H9 (cell line): ENCODE data around the gene SMIM21. TPM values are rescaled to one million over a fixed set of nuclear protein-coding genes. Genes with fewer than 3 reads are reported as not detected.

Experiments used
- DNase-seq: peaks from one replicate; pipeline ENCODE4 v3.0.0-alpha.2; 2017
- H2AFZ ChIP-seq: one replicate; pipeline ENCODE4 v1.6.1; 2013; ENCODE audit warnings: mild to moderate bottlenecking, low read length, control low read depth, moderate library complexity
- H2AK5ac ChIP-seq: 2 replicates; pipeline ENCODE4 v1.6.1; 2013; ENCODE audit warnings: low read length, control low read depth, mixed read lengths; ENCODE audit not compliant: insufficient read length
- H2BK120ac ChIP-seq: one replicate; pipeline ENCODE4 v1.6.1; 2013; ENCODE audit warnings: low read depth, mild to moderate bottlenecking, low read length, control low read depth, inconsistent platforms; ENCODE audit not compliant: poor library complexity, severe bottlenecking
- H2BK12ac ChIP-seq: 2 replicates; pipeline ENCODE4 v1.6.1; 2013; ENCODE audit warnings: low read length, control low read depth, mixed read lengths, low read depth; ENCODE audit not compliant: insufficient read length
- H2BK15ac ChIP-seq: 2 replicates; pipeline ENCODE4 v1.6.1; 2013; ENCODE audit warnings: low read depth, low read length, control low read depth
- H2BK20ac ChIP-seq: one replicate; pipeline ENCODE4 v1.6.1; 2013; ENCODE audit warnings: low read depth, mild to moderate bottlenecking, low read length, control low read depth, inconsistent platforms; ENCODE audit not compliant: poor library complexity, severe bottlenecking
- H2BK5ac ChIP-seq: 2 replicates; pipeline ENCODE4 v1.6.1; 2013; ENCODE audit warnings: low read length, control low read depth, mixed read lengths; ENCODE audit not compliant: insufficient read length
- H3K14ac ChIP-seq: 2 replicates; pipeline ENCODE4 v1.6.1; 2013; ENCODE audit warnings: low read length, control low read depth; ENCODE audit not compliant: insufficient read depth
- H3K18ac ChIP-seq: 2 replicates; pipeline ENCODE4 v1.6.1; 2013; ENCODE audit warnings: low read depth, mild to moderate bottlenecking, mixed read lengths, low read length, control low read depth; ENCODE audit not compliant: insufficient read length
- H3K23ac ChIP-seq: 2 replicates; pipeline ENCODE4 v1.6.1; 2013; ENCODE audit warnings: low read length, control low read depth, mixed read lengths, low read depth; ENCODE audit not compliant: insufficient read length
- H3K23me2 ChIP-seq: 2 replicates; pipeline ENCODE4 v1.6.1; 2013; ENCODE audit warnings: low read depth, mild to moderate bottlenecking, mixed read lengths, low read length, control low read depth; ENCODE audit not compliant: insufficient read length, poor library complexity, severe bottlenecking
- H3K27ac ChIP-seq: 2 replicates; pipeline ENCODE4 v1.5.1; 2013; ENCODE audit warnings: low read length, control low read depth, mixed read lengths, low read depth; ENCODE audit not compliant: insufficient read length
- H3K27me3 ChIP-seq: 2 replicates; pipeline ENCODE4 v1.6.1; 2013; ENCODE audit warnings: low read length, control low read depth, inconsistent platforms; ENCODE audit not compliant: insufficient read depth
- H3K4ac ChIP-seq: 2 replicates; pipeline ENCODE4 v1.6.1; 2013; ENCODE audit warnings: low read depth, mild to moderate bottlenecking, control low read depth, inconsistent platforms, low read length, moderate library complexity
- H3K4me1 ChIP-seq: 2 replicates; pipeline ENCODE4 v1.6.1; 2013; ENCODE audit warnings: low read length, control low read depth, inconsistent platforms; ENCODE audit not compliant: insufficient read depth
- H3K4me2 ChIP-seq: 2 replicates; pipeline ENCODE4 v1.6.1; 2013; ENCODE audit warnings: low read length, control low read depth, mixed read lengths; ENCODE audit not compliant: insufficient read length, insufficient read depth
- H3K56ac ChIP-seq: 2 replicates; pipeline ENCODE4 v1.6.1; 2013; ENCODE audit warnings: low read depth, mild to moderate bottlenecking, mixed read lengths, low read length, control low read depth; ENCODE audit not compliant: insufficient read length
- H3K79me1 ChIP-seq: 2 replicates; pipeline ENCODE4 v1.6.1; 2013; ENCODE audit warnings: low read depth, mild to moderate bottlenecking, moderate library complexity, low read length, control low read depth, inconsistent platforms; ENCODE audit not compliant: insufficient read depth, poor library complexity, severe bottlenecking
- H3K79me2 ChIP-seq: 2 replicates; pipeline ENCODE4 v1.6.1; 2013; ENCODE audit warnings: low read length, control low read depth, inconsistent platforms; ENCODE audit not compliant: insufficient read depth
- H3K9ac ChIP-seq: 2 replicates; pipeline ENCODE4 v1.6.1; 2013; ENCODE audit warnings: low read length, control low read depth, mixed read lengths; ENCODE audit not compliant: insufficient read length; ENCODE audit errors: extremely low read depth
- H3K9me3 ChIP-seq: one replicate; pipeline ENCODE4 v1.6.1; 2013; ENCODE audit warnings: low read depth, low read length, inconsistent platforms; ENCODE audit not compliant: control insufficient read depth
- H3T11ph ChIP-seq: one replicate; pipeline ENCODE4 v1.6.1; 2013; ENCODE audit warnings: mild to moderate bottlenecking, low read length, control low read depth, inconsistent platforms
- H4K20me1 ChIP-seq: one replicate; pipeline ENCODE4 v1.6.1; 2013; ENCODE audit not compliant: control insufficient read depth, insufficient read length, insufficient read depth
- H4K5ac ChIP-seq: 2 replicates; pipeline ENCODE4 v1.6.1; 2013; ENCODE audit warnings: low read depth, mild to moderate bottlenecking, mixed read lengths, low read length, control low read depth; ENCODE audit not compliant: insufficient read length
- H4K8ac ChIP-seq: replicated peaks from 2 replicates; pipeline ENCODE4 v1.6.1; 2013; ENCODE audit warnings: low read length, control low read depth, mixed read lengths, low read depth; ENCODE audit not compliant: insufficient read length
- H4K91ac ChIP-seq: 2 replicates; pipeline ENCODE4 v1.6.1; 2013; ENCODE audit warnings: low read depth, mild to moderate bottlenecking, moderate library complexity, mixed read lengths, low read length, control low read depth; ENCODE audit not compliant: insufficient read length
- H3K27ac Mint-ChIP-seq, 3 experiments: 2 replicates in 2 of 3; 3 replicates in 1 of 3; pipeline ENCODE4 v1.8.0; 2020 to 2021; ENCODE audit warnings: mixed read lengths in 3 of 3, mild to moderate bottlenecking in 1 of 3, moderate library complexity in 1 of 3
- H3K27me3 Mint-ChIP-seq: 2 replicates; pipeline ENCODE4 v1.8.0; 2021; ENCODE audit warnings: low read depth, mild to moderate bottlenecking, moderate library complexity, mixed read lengths
- H3K36me3 Mint-ChIP-seq, 3 experiments: 2 replicates in 2 of 3; 3 replicates in 1 of 3; pipeline ENCODE4 v1.8.0; 2020 to 2021; ENCODE audit warnings: low read depth in 3 of 3, mixed read lengths in 3 of 3; ENCODE audit not compliant: insufficient read depth in 1 of 3
- H3K4me1 Mint-ChIP-seq, 2 experiments: 2 replicates each; pipeline ENCODE4 v1.8.0; 2020; ENCODE audit warnings: mixed read lengths in 2 of 2
- H3K4me3 Mint-ChIP-seq, 2 experiments: 2 replicates in 1 of 2; 3 replicates in 1 of 2; pipeline ENCODE4 v1.8.0; 2020 to 2021; ENCODE audit warnings: mild to moderate bottlenecking in 2 of 2, mixed read lengths in 2 of 2, moderate library complexity in 1 of 2
- H3K9me3 Mint-ChIP-seq, 2 experiments: 2 replicates in 1 of 2; 3 replicates in 1 of 2; pipeline ENCODE4 v1.8.0; 2020; ENCODE audit warnings: mild to moderate bottlenecking in 2 of 2, mixed read lengths in 2 of 2, moderate library complexity in 1 of 2
- WGBS: extraction: QIAGEN DNeasy Blood & Tissue Kit; methylation state at CpG from one replicate; pipeline ENCODE4 v1.1.7; 2013; ENCODE audit warnings: missing lambda C conversion rate, low lambda C conversion rate, mixed read lengths; ENCODE audit not compliant: insufficient read length; ENCODE audit errors: extremely low coverage; 5-methylcytosine and 5-hydroxymethylcytosine counted together
- total RNA-seq: library from RNA; stranded (reverse); gene quantifications from 2 replicates; pipeline ENCODE4 v1.2.1, GENCODE V29; 2021
- TF ChIP-seq, protein P1 (sequence below): fragments of 200-600 bp; sonication (generic); conservative IDR thresholded peaks from 3 replicates; pipeline ENCODE4 v1.8.0; 2021; ENCODE audit warnings: antibody characterized with exemption, mild to moderate bottlenecking

The SMIM21 gene
- total RNA-seq, 1 experiment from 2014 or later, result not detected

DNA sequence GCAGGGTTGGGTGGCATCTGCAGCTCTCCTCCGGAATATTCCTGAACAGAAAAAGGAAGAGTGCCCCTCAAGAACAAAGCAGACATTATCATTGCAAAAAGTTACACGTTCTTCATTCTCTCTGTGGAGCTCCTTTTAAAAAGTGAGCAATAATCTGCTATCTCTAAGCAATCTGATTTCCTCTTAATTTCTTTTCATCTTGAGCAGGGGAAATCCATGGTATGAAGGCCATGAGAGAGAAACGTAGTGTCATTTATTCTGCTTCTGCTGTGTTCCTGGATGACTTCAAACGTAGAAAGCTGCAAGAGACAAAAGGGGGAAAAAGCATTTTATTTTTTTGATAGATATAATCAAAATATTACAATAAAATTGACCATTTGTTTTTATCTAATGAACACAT is 16.9 kb downstream of the SMIM21 start:
- no peak overlapping the region for H3K9ac ChIP-seq
- no peak overlapping the region for H2BK20ac ChIP-seq
- H3K27ac ChIP-seq, result no peak overlapping the region
- H4K8ac ChIP-seq, result no peak overlapping the region
- no peaks in the 10 kb centered on the region; a peak in 1 of 7 replicates for H3K36me3 Mint-ChIP-seq
- TF ChIP-seq, protein P1, sequence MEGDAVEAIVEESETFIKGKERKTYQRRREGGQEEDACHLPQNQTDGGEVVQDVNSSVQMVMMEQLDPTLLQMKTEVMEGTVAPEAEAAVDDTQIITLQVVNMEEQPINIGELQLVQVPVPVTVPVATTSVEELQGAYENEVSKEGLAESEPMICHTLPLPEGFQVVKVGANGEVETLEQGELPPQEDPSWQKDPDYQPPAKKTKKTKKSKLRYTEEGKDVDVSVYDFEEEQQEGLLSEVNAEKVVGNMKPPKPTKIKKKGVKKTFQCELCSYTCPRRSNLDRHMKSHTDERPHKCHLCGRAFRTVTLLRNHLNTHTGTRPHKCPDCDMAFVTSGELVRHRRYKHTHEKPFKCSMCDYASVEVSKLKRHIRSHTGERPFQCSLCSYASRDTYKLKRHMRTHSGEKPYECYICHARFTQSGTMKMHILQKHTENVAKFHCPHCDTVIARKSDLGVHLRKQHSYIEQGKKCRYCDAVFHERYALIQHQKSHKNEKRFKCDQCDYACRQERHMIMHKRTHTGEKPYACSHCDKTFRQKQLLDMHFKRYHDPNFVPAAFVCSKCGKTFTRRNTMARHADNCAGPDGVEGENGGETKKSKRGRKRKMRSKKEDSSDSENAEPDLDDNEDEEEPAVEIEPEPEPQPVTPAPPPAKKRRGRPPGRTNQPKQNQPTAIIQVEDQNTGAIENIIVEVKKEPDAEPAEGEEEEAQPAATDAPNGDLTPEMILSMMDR, result no peak
- H3K14ac ChIP-seq, result no peak overlapping the region
- H2AK5ac ChIP-seq, result no peak overlapping the region
- no peak overlapping the region for H3K56ac ChIP-seq
- no peak overlapping the region for H2BK120ac ChIP-seq
- peaks cover 21 to 24% of the 10 kb centered on the region in 2 experiments for H3K4me1 Mint-ChIP-seq
- no peaks in the 10 kb centered on the region for H3K23me2 ChIP-seq
- no peak overlapping the region for H3K27ac Mint-ChIP-seq
- no peak overlapping the region for H3K4ac ChIP-seq
- H4K20me1 ChIP-seq, result no peaks in the 10 kb centered on the region
- no peaks in the 10 kb centered on the region for H3K27me3 ChIP-seq
- no peak overlapping the region for H2BK12ac ChIP-seq
- no peaks in the 10 kb centered on the region for H3K9me3 Mint-ChIP-seq
- no peaks in the 10 kb centered on the region for H3K9me3 ChIP-seq
- DNase-seq, result no peak
- no peak overlapping the region for H2AFZ ChIP-seq
- no peaks in the 10 kb centered on the region for H3K79me2 ChIP-seq
- H3K4me2 ChIP-seq, result no peak overlapping the region
- H3T11ph ChIP-seq, result no peak overlapping the region
- H3K4me1 ChIP-seq, result no peaks in the 10 kb centered on the region
- H3K18ac ChIP-seq, result no peak overlapping the region
- H3K79me1 ChIP-seq, result no peaks in the 10 kb centered on the region
- no peak overlapping the region for H3K23ac ChIP-seq
- H4K5ac ChIP-seq, result no peak overlapping the region
- no peak overlapping the region for H2BK5ac ChIP-seq
- H4K91ac ChIP-seq, result no peak overlapping the region
- no peak overlapping the region for H3K4me3 Mint-ChIP-seq
- WGBS, result no CpG with 5 or more reads among the region's 4 CpGs
- H3K27me3 Mint-ChIP-seq, result peaks cover 30% of the 10 kb centered on the region
- H2BK15ac ChIP-seq, result no peak overlapping the region
